ENCODE results near the gene PRTN3. TPM values are rescaled to one million over a fixed set of nuclear protein-coding genes. Genes with fewer than 3 reads are reported as not detected.
"Not testable (repeated sequence)": the region's sequence is repeated elsewhere in the genome, so short reads cannot be mapped to it uniquely, and the experiment has no call there.

PRTN3 gene
- total RNA-seq, 1 donor from 2014 or later, result not detected

DNA sequence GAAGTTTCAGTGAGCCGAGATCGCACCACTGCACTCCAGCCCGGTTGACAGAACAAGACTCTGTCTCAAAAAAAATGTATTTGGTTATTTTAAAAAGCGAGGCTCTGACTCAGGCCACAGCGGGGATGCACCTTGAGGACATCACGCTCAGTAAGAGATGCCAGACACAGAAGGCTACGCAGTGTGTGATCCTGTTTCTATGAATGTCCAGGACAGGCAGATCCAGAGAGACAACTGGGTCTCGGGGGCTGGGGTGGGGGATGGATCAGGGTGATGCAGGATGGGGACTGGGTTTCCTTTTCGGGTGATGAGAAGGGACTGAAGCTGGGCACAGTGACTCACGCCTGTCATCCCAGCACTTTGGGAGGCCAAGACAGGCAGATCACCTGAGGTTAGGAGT, 46.8 kb downstream of the PRTN3 start:
- H3K9me3 ChIP-seq (replicated peaks), result no peaks in the 10 kb centered on the region
- peaks cover 68% of the 10 kb centered on the region for H3K36me3 ChIP-seq
- H3K4me1 ChIP-seq, result peaks cover 9% of the 10 kb centered on the region
- no peak overlapping the region for H3K27ac ChIP-seq (replicated peaks)
- no peak overlapping the region for H3K4me3 ChIP-seq
- TF ChIP-seq, protein P1, sequence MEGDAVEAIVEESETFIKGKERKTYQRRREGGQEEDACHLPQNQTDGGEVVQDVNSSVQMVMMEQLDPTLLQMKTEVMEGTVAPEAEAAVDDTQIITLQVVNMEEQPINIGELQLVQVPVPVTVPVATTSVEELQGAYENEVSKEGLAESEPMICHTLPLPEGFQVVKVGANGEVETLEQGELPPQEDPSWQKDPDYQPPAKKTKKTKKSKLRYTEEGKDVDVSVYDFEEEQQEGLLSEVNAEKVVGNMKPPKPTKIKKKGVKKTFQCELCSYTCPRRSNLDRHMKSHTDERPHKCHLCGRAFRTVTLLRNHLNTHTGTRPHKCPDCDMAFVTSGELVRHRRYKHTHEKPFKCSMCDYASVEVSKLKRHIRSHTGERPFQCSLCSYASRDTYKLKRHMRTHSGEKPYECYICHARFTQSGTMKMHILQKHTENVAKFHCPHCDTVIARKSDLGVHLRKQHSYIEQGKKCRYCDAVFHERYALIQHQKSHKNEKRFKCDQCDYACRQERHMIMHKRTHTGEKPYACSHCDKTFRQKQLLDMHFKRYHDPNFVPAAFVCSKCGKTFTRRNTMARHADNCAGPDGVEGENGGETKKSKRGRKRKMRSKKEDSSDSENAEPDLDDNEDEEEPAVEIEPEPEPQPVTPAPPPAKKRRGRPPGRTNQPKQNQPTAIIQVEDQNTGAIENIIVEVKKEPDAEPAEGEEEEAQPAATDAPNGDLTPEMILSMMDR (IDR thresholded peaks at IDR 0.05; ENCODE audit: borderline replicate concordance), result no peak
- DNase-seq, result no peak
- intact Hi-C loops (cut with micrococcal nuclease), result no loop called here
- H3K27me3 ChIP-seq (ENCODE audit: low read depth), result no peaks in the 10 kb centered on the region

DNA sequence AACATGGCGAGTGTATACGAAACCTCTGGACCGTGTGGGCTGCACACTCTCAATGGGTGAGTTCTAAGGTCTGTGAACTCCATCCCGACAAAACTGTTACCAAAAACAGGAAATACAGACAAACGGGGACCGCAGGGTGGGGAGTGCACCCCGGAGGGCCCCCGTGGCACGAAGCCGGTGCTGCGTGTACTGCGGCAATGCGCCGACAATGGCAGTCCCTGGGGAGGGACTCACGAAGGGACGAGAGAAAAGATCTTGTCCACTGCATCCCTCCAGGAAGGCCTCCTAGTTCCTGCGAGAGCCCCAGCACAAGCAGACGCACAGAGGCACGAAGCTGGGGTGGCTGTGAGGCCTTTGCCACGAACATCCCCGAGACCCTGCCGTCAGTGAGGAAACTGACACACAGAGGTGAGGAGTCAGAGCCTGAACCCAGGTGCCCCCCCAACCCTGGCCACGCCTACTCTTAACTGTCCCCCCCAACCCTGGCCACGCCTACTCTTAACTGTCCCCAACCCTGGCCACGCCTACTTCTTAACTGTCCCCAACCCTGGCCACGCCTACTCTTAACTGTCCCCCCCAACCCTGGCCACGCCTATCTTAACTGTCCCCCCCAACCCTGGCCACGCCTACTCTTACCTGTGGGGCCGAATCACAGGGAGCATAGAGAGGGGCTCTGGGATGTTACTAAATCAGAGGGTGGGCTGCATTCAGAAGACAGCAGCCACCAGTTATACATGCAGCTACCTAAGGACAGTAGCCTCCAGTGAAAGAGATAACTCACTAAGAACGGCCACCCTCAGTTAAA, 48.0 kb downstream of the PRTN3 start:
- Histone ChIP-seq H3K4me1 (peaks cover 15% of the 10 kb centered on the region), H3K4me3 (no peak overlapping the region), H3K36me3 (peaks cover 60% of the 10 kb centered on the region), H3K27me3 (ENCODE audit: low read depth) (no peaks in the 10 kb centered on the region), H3K27ac (replicated peaks) (no peak overlapping the region), H3K9me3 (replicated peaks) (no peaks in the 10 kb centered on the region)
- no peak for DNase-seq
- intact Hi-C loops (cut with micrococcal nuclease), result no loop called here
- TF ChIP-seq, protein P1 (IDR thresholded peaks at IDR 0.05; ENCODE audit: borderline replicate concordance), result no peak

DNA sequence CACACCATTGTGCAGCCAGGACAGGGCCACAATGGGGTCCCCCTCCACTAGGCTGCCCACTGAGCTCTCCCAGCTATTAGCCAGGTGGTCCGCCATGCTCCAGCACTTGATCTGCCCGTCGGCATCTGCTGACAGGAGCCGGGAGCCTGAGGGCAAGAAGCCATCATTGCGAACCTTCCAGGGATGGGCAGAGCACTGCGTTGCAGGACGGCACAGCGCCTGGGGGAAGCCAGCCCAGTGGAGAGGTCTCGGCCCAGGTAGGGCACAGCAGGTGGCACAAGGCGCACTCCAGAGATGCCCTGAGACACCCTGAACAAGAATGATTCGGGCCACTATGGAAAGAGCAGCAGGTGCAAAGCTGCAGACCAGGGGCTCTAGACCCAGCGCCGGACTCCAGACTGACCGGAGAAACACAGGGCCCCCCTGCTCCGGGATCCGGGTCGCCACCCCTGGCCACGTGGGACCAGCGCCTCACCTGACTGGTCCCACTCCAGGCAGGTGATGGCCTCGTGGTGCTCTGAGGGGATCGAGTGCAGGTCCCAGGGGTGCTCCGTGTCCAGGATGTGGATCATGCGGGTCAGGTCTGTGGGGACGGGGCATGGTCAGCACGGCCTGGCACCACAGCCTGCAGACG, 49.0 kb downstream of the PRTN3 start:
- Histone ChIP-seq H3K27me3 (ENCODE audit: low read depth) (no peaks in the 10 kb centered on the region), H3K27ac (replicated peaks) (no peak overlapping the region), H3K9me3 (replicated peaks) (no peaks in the 10 kb centered on the region), H3K4me3 (no peak overlapping the region), H3K4me1 (peaks cover 17% of the 10 kb centered on the region), H3K36me3 (peaks cover 50% of the 10 kb centered on the region)
- TF ChIP-seq, protein P1 (IDR thresholded peaks at IDR 0.05; ENCODE audit: borderline replicate concordance), result no peak
- no peak for DNase-seq
- intact Hi-C loops (cut with micrococcal nuclease), result no loop called here

DNA sequence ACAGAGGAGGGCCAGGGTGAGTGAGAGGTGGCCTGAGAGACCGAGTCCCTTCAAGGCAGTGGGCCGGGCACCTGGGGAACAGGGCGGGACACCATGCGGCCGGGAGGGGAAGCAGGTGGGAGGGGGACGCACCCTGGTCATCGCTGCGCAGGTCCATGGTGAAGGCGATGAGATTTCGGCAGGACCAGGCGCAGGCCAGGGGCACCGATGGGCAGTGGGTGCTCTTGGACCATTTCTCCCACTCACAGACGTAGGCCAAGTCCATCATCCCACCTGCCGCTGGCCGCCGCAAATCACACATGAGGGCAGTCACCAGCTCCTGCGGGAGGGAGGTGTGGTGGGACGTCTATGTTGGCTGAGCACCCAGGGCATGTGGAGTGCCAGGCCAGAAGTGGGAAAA, 50.0 kb downstream of the PRTN3 start:
- peaks cover 17% of the 10 kb centered on the region for H3K4me1 ChIP-seq
- no peaks in the 10 kb centered on the region for H3K27me3 ChIP-seq (ENCODE audit: low read depth)
- H3K36me3 ChIP-seq, result peaks cover 40% of the 10 kb centered on the region
- H3K4me3 ChIP-seq, result no peak overlapping the region
- no peaks in the 10 kb centered on the region for H3K9me3 ChIP-seq (replicated peaks)
- TF ChIP-seq, protein P1 (IDR thresholded peaks at IDR 0.05; ENCODE audit: borderline replicate concordance), result no peak
- intact Hi-C loops (cut with micrococcal nuclease), result no loop called here
- no peak overlapping the region for H3K27ac ChIP-seq (replicated peaks)
- no peak for DNase-seq

DNA sequence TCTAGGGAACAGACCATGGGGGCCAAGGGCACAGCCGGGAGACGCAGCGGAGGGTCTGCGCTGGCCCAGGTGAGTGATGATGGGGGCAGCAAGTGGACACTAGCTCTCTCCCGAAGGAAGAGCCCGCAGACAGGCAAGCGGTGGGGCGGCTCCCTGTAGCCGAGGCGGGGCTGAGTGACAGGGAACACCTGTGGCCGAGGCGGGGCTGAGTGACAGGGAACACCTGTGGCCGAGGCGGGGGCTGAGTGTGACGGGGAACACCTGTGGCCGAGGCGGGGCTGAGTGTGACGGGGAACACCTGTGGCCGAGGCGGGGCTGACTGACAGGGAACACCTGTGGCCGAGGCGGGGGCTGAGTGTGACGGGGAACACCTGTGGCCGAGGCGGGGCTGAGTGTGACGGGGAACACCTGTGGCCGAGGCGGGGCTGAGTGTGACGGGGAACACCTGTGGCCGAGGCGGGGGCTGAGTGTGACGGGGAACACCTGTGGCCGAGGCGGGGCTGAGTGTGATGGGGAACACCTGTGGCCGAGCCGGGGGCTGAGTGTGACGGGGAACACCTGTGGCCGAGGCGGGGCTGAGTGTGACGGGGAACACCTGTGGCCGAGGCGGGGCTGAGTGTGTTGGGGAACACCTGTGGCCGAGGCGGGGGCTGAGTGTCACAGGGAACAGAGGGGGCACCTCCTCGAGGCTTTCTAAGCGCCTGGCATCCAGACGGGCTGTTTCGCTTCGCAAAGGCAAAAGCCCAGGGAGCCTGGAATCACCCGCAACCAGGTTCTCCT, 50.8 kb downstream of the PRTN3 start:
- DNase-seq; intact Hi-C loops (cut with micrococcal nuclease); H3K27ac ChIP-seq (replicated peaks); H3K9me3 ChIP-seq (replicated peaks); H3K27me3 ChIP-seq (ENCODE audit: low read depth): not testable (repeated sequence)
- H3K4me3 ChIP-seq, result peak overlapping the region; percentile 87
- peaks cover 17% of the 10 kb centered on the region for H3K4me1 ChIP-seq
- H3K36me3 ChIP-seq, result peaks cover 32% of the 10 kb centered on the region
